Measurements from ENCODE around the gene SUCLG1.
"Not testable (repeated sequence)": the region's sequence is repeated elsewhere in the genome, so short reads cannot be mapped to it uniquely, and the experiment has no call there.

The SUCLG1 gene

DNA sequence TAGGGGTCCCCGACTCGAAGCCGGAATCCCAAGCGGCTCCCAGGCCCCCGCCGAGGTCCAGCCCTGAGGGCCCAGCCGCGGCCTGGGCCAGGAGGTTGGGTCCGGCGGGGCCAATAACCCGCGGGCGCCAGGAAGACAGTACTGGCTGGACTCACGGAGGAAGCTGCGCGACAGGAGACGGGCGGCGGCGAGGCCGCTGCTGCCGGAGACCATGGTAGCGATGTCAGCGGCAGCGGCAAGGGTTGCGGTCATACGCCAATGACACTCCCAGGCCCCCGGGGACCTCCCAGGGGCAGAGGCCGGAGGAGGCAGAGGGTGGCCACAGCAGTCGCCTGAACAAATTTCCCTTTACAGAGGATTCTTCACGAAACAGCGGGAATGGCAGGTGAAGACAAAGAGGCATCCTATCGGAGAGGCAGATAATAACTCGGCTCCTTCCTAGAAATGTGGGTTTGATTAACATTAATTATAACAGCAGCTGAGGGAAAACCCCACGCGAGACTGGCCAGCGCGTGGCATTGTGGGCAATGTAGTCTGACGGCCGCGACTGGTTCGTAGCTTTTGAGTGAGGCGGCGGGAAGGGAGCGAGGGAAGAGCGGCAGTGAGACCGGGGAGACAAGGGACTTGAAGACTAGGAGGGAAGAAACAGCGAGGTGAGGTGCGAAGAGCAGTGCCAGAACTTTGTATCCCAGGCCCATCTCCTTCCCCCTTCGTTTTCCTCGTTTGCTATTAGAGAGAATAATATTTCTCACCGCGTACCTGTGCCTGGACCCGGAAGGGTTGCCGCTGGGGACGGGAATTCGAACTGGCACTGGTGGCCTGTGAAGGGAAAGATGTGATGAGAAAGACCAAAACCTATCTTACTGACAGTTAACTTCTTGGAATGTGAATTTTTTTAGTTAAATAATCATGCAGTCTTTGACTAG lies at the start of gene SUCLG1:
Gene SUCLG1 (minus strand): TSS at position 263 of the 926 bp plus-strand sequence. CDS start 11 bp downstream, at position 252.
- peak; percentile 63 for DNase-seq

GRCh38 chr2:84498150-84498799 lies 39.2 kb upstream of the SUCLG1 start:
- no peak for DNase-seq

DNA sequence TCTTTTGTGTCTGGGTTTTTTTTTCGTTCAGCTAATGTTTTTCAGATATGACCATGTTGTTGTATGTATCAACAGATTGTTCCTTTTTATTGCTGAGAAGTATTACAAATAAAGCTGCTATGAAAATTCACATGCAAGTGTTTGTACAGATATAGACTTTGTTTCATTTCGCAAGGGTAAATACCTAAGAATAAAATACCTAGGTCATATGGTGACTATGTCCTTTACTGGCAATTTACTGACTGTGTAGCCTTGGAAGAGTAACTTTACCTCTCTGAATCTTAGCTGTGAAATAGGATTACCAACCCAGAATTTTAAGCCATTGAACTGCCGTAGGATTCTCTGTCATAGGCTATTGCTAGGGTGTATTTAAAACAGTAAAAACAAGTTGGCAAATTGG lies 38.2 kb upstream of the SUCLG1 start:
- no peak for DNase-seq

GRCh38 chr2:84496386-84496785 lies 37.3 kb upstream of the SUCLG1 start:
- no peak for DNase-seq

GRCh38 chr2:84495539-84496146 lies 36.6 kb upstream of the SUCLG1 start:
- DNase-seq, result no peak

- no peak for DNase-seq
Observed at GRCh38 chr2:84494070-84494469, 35.0 kb upstream of the SUCLG1 start.

- DNase-seq, result no peak
Observed at GRCh38 chr2:84493514-84493913, 34.4 kb upstream of the SUCLG1 start.

- DNase-seq, result no peak
Observed at GRCh38 chr2:84492571-84492970, 33.5 kb upstream of the SUCLG1 start.

DNA sequence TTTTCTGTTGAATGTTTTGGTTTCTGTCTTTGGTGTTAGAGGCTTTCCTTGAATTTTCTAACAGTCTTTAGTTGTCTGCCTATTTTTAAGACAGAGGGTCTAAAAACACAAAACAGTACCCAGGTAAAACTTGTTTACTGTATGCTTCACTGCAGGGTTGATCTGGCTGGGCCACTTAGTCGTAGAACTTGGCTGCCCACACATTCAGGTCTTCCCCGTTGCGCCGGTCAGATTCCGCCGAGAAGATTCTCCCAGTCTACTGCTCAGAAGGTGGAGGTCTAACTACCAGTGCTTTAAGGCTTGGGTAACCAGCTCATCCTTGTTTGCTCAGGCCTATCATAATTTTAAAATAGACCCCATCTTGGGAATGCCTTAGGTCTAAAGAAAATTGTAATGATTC lies 32.7 kb upstream of the SUCLG1 start:
- DNase-seq, result no peak

GRCh38 chr2:84491256-84491655 lies 32.2 kb upstream of the SUCLG1 start:
- no peak for DNase-seq

- no peak for DNase-seq
Observed at GRCh38 chr2:84487298-84487996, 28.4 kb upstream of the SUCLG1 start.

DNA sequence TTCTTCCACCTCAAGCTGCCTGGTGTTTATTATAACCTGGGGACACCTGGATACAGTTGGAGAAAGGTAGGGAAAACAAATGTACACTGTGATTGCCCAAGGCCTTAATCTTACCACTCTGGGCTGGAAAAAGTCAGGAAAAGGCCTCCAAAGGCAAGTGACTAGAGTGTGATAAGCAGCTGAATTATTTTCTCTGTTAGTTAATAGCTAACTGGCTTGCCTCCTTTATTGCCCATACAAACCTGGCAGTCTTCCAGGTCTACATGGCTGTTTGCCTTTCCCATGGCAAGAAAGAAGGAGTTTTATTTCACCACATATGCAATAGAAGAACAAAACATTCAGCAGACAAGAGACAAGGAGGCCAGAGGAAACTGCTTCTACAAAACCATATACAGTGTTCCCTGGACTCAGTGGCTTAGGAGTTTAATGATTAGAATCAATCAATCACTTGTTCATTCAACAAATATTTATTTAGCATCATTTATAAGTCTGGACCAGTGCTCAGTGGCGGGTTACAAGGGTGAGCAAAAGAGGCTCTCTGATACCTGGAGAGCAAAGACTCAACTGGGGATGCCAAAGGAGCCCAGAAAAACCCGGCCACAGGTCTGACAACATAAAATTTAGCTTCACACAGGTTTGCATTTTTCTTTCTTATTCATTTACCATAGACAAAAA lies 27.5 kb upstream of the SUCLG1 start:
- no peak for DNase-seq

- DNase-seq, result no peak
Observed at GRCh38 chr2:84483320-84483719, 24.2 kb upstream of the SUCLG1 start.

DNA sequence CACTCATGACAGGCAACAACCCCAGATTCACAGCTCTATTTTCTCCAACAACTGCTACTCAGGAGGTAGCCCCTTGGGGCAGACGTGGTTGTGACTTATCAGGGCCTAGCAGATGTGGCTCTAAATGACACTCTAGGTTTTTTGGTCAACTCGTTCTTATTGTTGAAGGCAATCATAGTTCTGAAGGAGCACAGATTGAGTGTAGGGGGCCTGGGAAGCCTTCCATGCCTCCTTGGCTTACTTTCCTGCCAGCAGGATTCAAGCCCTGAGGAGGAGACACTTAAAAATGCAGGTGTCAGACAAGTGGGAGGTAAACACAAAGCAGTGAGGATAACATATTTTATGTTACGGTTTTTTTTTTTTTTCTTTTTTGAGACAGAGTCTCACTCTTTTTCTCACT lies 23.5 kb upstream of the SUCLG1 start:
- DNase-seq, result no peak

GRCh38 chr2:84481702-84482101 lies 22.6 kb upstream of the SUCLG1 start:
- DNase-seq, result no peak

- no peak for DNase-seq
Observed at GRCh38 chr2:84478867-84479266, 19.8 kb upstream of the SUCLG1 start.

GRCh38 chr2:84477886-84478285 lies 18.8 kb upstream of the SUCLG1 start:
- DNase-seq, result no peak

DNA sequence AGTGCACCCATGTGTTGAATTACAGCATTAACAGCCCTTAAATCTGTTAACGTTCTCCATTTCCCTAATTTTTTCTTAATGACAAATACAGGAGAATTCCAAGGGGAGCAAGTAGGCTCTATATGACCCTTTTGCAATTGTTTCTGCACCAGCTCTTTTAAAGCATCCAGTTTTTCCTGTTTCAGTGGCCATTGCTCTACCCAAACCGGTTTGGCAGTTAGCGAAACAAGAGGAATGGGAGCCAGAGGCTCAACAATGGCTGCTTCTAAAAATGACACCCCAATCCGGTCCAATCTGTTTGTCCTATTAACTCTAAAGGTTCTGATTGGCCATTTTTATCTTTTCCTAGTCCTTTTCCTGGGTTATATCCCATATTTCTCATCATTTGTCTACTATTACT lies 15.1 kb upstream of the SUCLG1 start:
- no peak for DNase-seq

- no peak for DNase-seq
Observed at GRCh38 chr2:84472856-84473565, 13.9 kb upstream of the SUCLG1 start.

DNA sequence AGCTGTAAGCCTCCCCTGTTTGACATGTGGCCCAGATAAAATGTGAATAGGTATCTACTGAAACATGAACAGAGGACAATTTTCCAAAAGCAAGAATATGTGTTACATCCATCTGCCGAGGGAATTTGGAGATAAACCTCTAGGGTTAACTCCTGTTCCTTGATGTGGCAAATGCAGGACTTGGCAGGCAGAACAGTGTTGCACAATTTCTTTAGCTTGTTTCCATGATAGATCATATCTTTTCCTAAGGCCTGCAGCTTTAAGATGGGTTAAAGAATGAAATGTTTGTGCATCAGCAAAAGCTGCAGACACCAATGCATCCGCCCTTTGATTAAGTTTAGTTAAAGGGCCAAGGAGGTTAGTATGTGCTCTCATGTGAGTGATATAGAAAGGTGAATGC lies 13.3 kb upstream of the SUCLG1 start:
- DNase-seq, result not testable (repeated sequence)

DNA sequence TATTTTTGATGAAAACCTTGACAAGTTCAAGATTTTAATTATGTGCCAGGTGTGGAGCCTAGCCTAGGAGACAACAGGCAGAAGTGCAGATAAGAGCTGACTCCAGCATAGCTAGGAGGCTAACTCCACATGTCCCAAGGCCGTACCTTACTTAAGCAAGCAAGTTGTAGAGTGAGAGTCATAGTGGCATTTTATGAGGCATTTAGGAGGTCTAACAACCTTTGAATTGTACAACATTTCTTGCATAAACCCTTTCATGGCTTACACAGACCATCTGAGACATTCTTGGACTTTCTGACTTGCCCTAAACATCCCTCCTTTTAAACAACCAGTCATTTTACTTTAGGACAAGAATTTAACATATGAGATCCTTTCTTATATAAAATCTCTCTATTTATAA lies 8.3 kb upstream of the SUCLG1 start:
- DNase-seq, result no peak

DNA sequence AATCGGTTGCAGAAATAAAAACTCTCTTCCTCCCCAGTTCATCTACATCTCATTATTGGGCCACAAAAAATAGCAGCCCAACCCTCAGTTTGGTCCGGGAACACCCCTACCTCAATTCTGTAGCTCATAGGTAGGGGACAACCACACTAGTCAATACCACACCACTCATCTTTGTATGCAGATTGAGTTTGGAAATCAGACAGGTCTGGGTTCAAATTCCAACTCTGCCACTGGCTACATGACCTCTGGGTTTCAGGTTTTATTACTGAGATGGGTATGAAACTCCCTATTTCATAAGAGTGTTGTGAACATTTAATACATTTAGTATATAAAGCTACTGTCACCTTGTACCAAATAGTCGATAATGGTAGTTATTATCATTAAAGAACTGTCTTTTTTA lies 2.2 kb upstream of the SUCLG1 start:
- DNase-seq, result no peak
